ENCODE results near the gene TPST2.

The TPST2 gene

GRCh38 chr22:26551568-26551967 is 38.4 kb downstream of the TPST2 start:
- TF ChIP-seq LEF1 (IDR thresholded peaks at IDR 0.05; ENCODE audit: borderline replicate concordance): no peak
- no peak for TF ChIP-seq PKNOX1 (IDR thresholded peaks at IDR 0.05)
- TF ChIP-seq NFRKB (IDR thresholded peaks at IDR 0.05): no peak
- no peak for TF ChIP-seq ARNT (IDR thresholded peaks at IDR 0.05)
- no peak for TF ChIP-seq ZNF384 (IDR thresholded peaks at IDR 0.05)
- TF ChIP-seq BHLHE40 (IDR thresholded peaks at IDR 0.05; ENCODE audit: borderline replicate concordance): no peak
- TF ChIP-seq FOXK2 (IDR thresholded peaks at IDR 0.05): no peak
- TF ChIP-seq ELF4 (IDR thresholded peaks at IDR 0.05): no peak
- TF ChIP-seq L3MBTL2 (conservative IDR thresholded peaks at IDR 0.05): no peak
- no peak for TF ChIP-seq HDGF (IDR thresholded peaks at IDR 0.05; ENCODE audit: borderline replicate concordance)
- ChIA-PET CTCF (no interaction called here), POLR2A (no interaction called here)
- DNase-seq (ENCODE audit: extremely low spot score): no peak

- DNase-seq (ENCODE audit: extremely low spot score): no peak
- ChIA-PET POLR2A (no interaction called here), CTCF (interaction anchor here (0.7 kb wide), 1 partner anchor 173 kb away, joined by 3 read pairs; no protein-coding TSS in a partner anchor)
- TF ChIP-seq L3MBTL2 (conservative IDR thresholded peaks at IDR 0.05) (no peak), FOXM1 (IDR thresholded peaks at IDR 0.05; ENCODE audit: borderline replicate concordance) (no peak), CTBP1 (IDR thresholded peaks at IDR 0.05; ENCODE audit: borderline replicate concordance) (no peak), ELF4 (IDR thresholded peaks at IDR 0.05) (no peak), LEF1 (IDR thresholded peaks at IDR 0.05; ENCODE audit: borderline replicate concordance) (no peak), ARNT (IDR thresholded peaks at IDR 0.05) (no peak), FOXK2 (IDR thresholded peaks at IDR 0.05) (no peak), SP1 (IDR thresholded peaks at IDR 0.05) (no peak), ZNF384 (IDR thresholded peaks at IDR 0.05) (no peak), NFRKB (IDR thresholded peaks at IDR 0.05) (no peak), SUZ12 (IDR thresholded peaks at IDR 0.05) (no peak)
Measured at GRCh38 chr22:26550498-26551033, 39.4 kb downstream of the TPST2 start.

- TF ChIP-seq HDGF (IDR thresholded peaks at IDR 0.05; ENCODE audit: borderline replicate concordance) (no peak), FOXK2 (IDR thresholded peaks at IDR 0.05) (no peak), FOXA1 (IDR thresholded peaks at IDR 0.05) (no peak), LEF1 (IDR thresholded peaks at IDR 0.05; ENCODE audit: borderline replicate concordance) (no peak), L3MBTL2 (conservative IDR thresholded peaks at IDR 0.05) (no peak), ZNF384 (IDR thresholded peaks at IDR 0.05) (no peak), ELF4 (IDR thresholded peaks at IDR 0.05) (no peak), NFRKB (IDR thresholded peaks at IDR 0.05) (no peak)
- CTCF ChIA-PET: interaction anchor here (0.6 to 0.7 kb wide), 2 partner anchors 173 to 837 kb away, joined by 3 read pairs; no protein-coding TSS in a partner anchor
- no peak for DNase-seq (ENCODE audit: extremely low spot score)
- POLR2A ChIA-PET: no interaction called here
Measured at GRCh38 chr22:26549902-26550497, 39.9 kb downstream of the TPST2 start.

- CTCF ChIA-PET: no interaction called here
- POLR2A ChIA-PET: no interaction called here
- TF ChIP-seq PKNOX1 (IDR thresholded peaks at IDR 0.05) (no peak), NFRKB (IDR thresholded peaks at IDR 0.05) (no peak), HDGF (IDR thresholded peaks at IDR 0.05; ENCODE audit: borderline replicate concordance) (no peak), L3MBTL2 (conservative IDR thresholded peaks at IDR 0.05) (no peak), SUZ12 (IDR thresholded peaks at IDR 0.05) (no peak), ELF4 (IDR thresholded peaks at IDR 0.05) (no peak), BHLHE40 (IDR thresholded peaks at IDR 0.05; ENCODE audit: borderline replicate concordance) (no peak), ZNF384 (IDR thresholded peaks at IDR 0.05) (no peak), TARDBP (IDR thresholded peaks at IDR 0.05) (no peak), FOXA1 (IDR thresholded peaks at IDR 0.05) (no peak), SP1 (IDR thresholded peaks at IDR 0.05) (no peak), FOXK2 (IDR thresholded peaks at IDR 0.05) (no peak)
- DNase-seq (ENCODE audit: extremely low spot score): no peak
Measured at GRCh38 chr22:26548984-26549383, 40.9 kb downstream of the TPST2 start.

GRCh38 chr22:26548303-26548702 is 41.6 kb downstream of the TPST2 start:
- ChIA-PET CTCF (no interaction called here), POLR2A (no interaction called here)
- TF ChIP-seq TARDBP (IDR thresholded peaks at IDR 0.05) (no peak), NFRKB (IDR thresholded peaks at IDR 0.05) (no peak), FOXA1 (IDR thresholded peaks at IDR 0.05) (no peak), CTBP1 (IDR thresholded peaks at IDR 0.05; ENCODE audit: borderline replicate concordance) (no peak), FOXK2 (IDR thresholded peaks at IDR 0.05) (no peak), LEF1 (IDR thresholded peaks at IDR 0.05; ENCODE audit: borderline replicate concordance) (no peak), L3MBTL2 (conservative IDR thresholded peaks at IDR 0.05) (no peak), SUZ12 (IDR thresholded peaks at IDR 0.05) (no peak), HDGF (IDR thresholded peaks at IDR 0.05; ENCODE audit: borderline replicate concordance) (no peak), ARNT (IDR thresholded peaks at IDR 0.05) (no peak), ZNF384 (IDR thresholded peaks at IDR 0.05) (no peak), SP1 (IDR thresholded peaks at IDR 0.05) (no peak), BHLHE40 (IDR thresholded peaks at IDR 0.05; ENCODE audit: borderline replicate concordance) (no peak)
- DNase-seq (ENCODE audit: extremely low spot score): no peak

GRCh38 chr22:26547837-26548236 is 42.1 kb downstream of the TPST2 start:
- DNase-seq (ENCODE audit: extremely low spot score): no peak
- ChIA-PET CTCF (no interaction called here), POLR2A (no interaction called here)
- TF ChIP-seq FOXM1 (IDR thresholded peaks at IDR 0.05; ENCODE audit: borderline replicate concordance) (no peak), LEF1 (IDR thresholded peaks at IDR 0.05; ENCODE audit: borderline replicate concordance) (no peak), BHLHE40 (IDR thresholded peaks at IDR 0.05; ENCODE audit: borderline replicate concordance) (no peak)

- ChIA-PET CTCF (no interaction called here), POLR2A (no interaction called here)
- TF ChIP-seq FOXK2 (IDR thresholded peaks at IDR 0.05): no peak
- TF ChIP-seq SUZ12 (IDR thresholded peaks at IDR 0.05): no peak
- no peak for TF ChIP-seq NFRKB (IDR thresholded peaks at IDR 0.05)
- TF ChIP-seq LEF1 (IDR thresholded peaks at IDR 0.05; ENCODE audit: borderline replicate concordance): no peak
- no peak for TF ChIP-seq FOXM1 (IDR thresholded peaks at IDR 0.05; ENCODE audit: borderline replicate concordance)
- no peak for TF ChIP-seq ELF4 (IDR thresholded peaks at IDR 0.05)
- no peak for TF ChIP-seq HDGF (IDR thresholded peaks at IDR 0.05; ENCODE audit: borderline replicate concordance)
- TF ChIP-seq ZNF384 (IDR thresholded peaks at IDR 0.05): no peak
- no peak for TF ChIP-seq TARDBP (IDR thresholded peaks at IDR 0.05)
- no peak for TF ChIP-seq FOXA1 (IDR thresholded peaks at IDR 0.05)
- TF ChIP-seq BHLHE40 (IDR thresholded peaks at IDR 0.05; ENCODE audit: borderline replicate concordance): no peak
- TF ChIP-seq ARNT (IDR thresholded peaks at IDR 0.05): no peak
- TF ChIP-seq CTBP1 (IDR thresholded peaks at IDR 0.05; ENCODE audit: borderline replicate concordance): no peak
- no peak for TF ChIP-seq PKNOX1 (IDR thresholded peaks at IDR 0.05)
- no peak for TF ChIP-seq SP1 (IDR thresholded peaks at IDR 0.05)
- no peak for TF ChIP-seq L3MBTL2 (conservative IDR thresholded peaks at IDR 0.05)
- no peak for DNase-seq (ENCODE audit: extremely low spot score)
Measured at GRCh38 chr22:26547426-26547825, 42.5 kb downstream of the TPST2 start.
